ENCODE measurements around the gene LEFTY1.
A peak's percentile ranks its signal among the peaks of the same experiment; 100 is the strongest.
"Not testable (repeated sequence)": the region's sequence is repeated elsewhere in the genome, so short reads cannot be mapped to it uniquely, and the experiment has no call there.

LEFTY1 gene, protein sequence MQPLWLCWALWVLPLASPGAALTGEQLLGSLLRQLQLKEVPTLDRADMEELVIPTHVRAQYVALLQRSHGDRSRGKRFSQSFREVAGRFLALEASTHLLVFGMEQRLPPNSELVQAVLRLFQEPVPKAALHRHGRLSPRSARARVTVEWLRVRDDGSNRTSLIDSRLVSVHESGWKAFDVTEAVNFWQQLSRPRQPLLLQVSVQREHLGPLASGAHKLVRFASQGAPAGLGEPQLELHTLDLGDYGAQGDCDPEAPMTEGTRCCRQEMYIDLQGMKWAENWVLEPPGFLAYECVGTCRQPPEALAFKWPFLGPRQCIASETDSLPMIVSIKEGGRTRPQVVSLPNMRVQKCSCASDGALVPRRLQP

DNA sequence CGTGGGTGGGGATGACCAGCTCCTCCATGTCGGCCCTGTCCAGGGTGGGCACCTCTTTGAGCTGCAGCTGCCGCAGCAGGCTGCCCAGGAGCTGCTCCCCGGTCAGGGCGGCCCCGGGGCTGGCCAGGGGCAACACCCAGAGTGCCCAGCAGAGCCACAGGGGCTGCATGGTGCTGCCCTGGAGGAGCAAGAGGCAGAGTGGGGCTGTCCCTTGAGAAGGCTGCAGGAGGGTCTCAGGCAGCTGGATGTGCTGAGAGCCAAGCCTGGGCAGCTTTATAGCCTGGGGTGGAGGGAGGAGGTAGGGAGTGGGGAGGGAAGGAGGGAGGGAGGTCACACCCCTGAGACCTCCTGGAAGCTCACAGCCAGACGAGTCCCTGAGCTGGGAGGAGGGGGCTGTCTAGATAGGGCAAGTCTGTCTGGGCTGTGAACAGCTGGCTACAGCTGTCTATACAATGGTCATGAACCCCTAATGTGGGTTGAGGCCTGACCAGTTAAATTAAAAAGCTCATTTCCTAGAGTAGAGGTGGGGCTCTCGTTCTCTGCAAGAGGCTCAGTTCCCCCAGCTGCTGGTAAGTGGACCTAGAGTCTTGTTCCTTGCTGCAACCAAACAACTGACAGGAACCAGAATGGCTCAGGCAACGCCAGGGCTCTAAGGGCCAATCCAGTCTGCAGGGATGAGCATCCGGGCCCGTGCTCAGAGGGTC is at the start of gene LEFTY1:
LEFTY1 (minus strand) TSS at position 249 of the 704 bp plus-strand sequence; CDS start at position 169, 80 bp downstream.
- TF ChIP-seq, protein P1, sequence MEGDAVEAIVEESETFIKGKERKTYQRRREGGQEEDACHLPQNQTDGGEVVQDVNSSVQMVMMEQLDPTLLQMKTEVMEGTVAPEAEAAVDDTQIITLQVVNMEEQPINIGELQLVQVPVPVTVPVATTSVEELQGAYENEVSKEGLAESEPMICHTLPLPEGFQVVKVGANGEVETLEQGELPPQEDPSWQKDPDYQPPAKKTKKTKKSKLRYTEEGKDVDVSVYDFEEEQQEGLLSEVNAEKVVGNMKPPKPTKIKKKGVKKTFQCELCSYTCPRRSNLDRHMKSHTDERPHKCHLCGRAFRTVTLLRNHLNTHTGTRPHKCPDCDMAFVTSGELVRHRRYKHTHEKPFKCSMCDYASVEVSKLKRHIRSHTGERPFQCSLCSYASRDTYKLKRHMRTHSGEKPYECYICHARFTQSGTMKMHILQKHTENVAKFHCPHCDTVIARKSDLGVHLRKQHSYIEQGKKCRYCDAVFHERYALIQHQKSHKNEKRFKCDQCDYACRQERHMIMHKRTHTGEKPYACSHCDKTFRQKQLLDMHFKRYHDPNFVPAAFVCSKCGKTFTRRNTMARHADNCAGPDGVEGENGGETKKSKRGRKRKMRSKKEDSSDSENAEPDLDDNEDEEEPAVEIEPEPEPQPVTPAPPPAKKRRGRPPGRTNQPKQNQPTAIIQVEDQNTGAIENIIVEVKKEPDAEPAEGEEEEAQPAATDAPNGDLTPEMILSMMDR (conservative IDR thresholded peaks at IDR 0.05): no peak

DNA sequence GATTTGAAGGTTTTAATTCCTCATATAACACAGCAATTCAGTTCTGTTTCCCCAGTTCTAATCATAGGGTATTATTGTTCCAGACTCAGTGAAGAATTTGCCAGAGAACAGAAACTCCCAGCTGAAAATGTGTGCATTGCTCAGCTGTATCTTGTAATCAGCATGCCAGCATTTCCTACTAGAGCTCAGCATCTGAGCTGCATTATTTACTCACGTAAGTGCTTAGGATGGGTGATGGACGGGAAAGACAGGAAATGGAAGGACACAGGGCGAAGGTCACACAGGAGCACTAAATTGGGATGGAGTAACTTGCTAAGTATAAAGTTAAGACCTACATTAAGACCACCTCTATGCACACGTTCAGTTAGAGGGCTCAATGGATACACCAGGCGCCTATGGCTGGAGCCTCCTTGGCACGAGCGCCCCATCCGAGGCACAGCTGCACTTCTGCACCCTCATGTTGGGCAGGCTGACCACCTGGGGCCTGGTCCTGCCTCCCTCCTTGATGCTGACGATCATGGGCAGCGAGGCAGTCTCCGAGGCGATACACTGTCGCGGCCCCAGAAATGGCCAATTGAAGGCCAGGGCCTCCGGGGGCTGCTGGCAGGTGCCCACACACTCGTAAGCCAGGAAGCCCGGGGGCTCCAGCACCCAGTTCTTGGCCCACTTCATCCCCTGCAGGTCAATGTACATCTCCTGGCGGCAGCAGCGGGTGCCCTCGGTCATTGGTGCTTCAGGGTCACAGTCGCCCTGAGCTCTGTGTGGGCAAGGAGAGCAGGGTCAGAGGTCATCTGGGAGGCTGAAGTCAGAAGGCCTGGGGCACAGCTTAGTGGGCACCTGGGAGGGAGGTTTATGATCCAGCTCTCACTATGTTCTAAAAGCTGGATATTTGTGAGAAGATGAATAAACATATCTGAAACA is 48.4 kb upstream of the LEFTY1 start:
- H3K27ac ChIP-seq: peak overlapping the region; percentile 45
- TF ChIP-seq, protein P1 (conservative IDR thresholded peaks at IDR 0.05): no peak

More for the DNA sequence above, at the start of gene LEFTY1:
- H3K27ac ChIP-seq: no peak within 1 kb of the TSS

DNA sequence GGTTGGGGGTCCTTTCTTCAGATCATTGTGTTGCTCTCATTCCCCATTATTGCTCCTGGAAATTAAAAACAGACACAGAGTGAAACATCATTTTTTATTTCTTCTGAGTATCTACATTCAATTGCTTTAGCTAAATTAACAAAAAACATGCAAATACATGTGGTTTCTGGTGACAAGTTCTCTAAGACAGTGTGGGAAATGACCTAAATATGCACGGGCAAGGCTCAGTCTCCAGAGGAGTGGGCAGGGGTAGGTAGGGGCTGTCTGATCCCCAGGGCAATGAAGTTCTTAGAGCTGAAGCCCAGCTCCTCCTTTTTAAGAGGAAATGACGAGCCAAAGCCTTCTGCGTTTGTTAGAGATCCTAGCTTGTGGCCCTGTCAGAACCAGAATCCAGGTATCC is 47.6 kb upstream of the LEFTY1 start:
- TF ChIP-seq, protein P1 (conservative IDR thresholded peaks at IDR 0.05): no peak
- peak overlapping the region; percentile 45 for H3K27ac ChIP-seq

DNA sequence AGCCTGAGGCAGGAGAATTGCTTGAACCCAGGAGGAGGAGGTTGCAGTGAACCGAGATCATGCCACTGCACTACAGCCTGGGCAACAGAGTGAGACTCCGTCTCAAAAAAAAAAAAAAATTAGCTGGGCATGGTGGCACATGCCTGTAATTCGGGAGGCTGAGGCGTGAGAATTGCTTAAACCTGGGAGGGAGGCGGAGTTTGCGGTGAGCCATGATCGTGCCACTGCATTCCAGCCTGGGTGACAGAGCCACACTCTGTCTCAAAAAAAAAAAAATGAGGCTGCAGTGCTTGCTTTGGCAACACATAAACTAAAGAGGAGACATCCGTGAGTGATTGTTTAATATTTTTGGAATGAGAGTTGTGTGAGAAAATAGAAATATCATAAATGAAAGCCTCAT is 47.1 kb upstream of the LEFTY1 start:
- H3K27ac ChIP-seq: not testable (repeated sequence)

DNA sequence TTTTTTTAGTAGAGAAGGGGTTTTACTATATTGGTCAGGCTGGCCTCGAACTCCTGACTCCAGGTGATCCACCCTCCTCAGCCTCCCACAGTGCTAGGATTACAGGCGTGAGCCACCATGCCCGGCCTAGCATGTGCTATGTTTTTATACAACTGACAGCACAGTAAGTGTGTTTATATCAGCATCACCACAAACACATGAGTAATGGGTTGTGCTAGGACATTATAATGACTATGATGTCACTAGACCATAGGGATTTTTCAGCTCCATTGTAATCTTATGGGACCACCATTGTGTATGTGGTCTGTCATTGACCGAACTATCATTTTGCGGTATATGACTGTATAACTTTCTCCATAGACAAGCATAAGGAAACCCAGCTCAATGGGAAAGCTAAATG is 45.8 kb upstream of the LEFTY1 start:
- TF ChIP-seq, protein P1 (conservative IDR thresholded peaks at IDR 0.05): no peak
- no peak overlapping the region for H3K27ac ChIP-seq

DNA sequence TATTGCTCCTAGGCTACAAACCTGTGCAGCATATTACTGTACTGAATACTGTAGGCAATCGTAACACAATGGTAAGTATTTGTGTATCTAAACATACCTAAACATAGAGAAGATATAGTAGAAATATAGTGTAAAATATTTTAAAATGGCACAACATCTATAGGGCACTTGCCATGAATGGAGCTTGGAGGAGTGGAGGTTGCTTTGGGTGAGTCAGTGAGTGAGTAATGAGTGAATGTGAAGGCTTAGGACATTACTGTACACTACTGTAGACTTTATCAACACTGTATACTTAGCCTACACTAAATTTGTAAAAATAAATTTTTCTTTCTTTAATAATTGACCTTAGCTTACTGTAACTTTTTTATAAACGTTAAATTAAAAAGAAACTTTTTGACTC is 44.1 kb upstream of the LEFTY1 start:
- H3K27ac ChIP-seq: no peak overlapping the region
- TF ChIP-seq, protein P1 (conservative IDR thresholded peaks at IDR 0.05): no peak

DNA sequence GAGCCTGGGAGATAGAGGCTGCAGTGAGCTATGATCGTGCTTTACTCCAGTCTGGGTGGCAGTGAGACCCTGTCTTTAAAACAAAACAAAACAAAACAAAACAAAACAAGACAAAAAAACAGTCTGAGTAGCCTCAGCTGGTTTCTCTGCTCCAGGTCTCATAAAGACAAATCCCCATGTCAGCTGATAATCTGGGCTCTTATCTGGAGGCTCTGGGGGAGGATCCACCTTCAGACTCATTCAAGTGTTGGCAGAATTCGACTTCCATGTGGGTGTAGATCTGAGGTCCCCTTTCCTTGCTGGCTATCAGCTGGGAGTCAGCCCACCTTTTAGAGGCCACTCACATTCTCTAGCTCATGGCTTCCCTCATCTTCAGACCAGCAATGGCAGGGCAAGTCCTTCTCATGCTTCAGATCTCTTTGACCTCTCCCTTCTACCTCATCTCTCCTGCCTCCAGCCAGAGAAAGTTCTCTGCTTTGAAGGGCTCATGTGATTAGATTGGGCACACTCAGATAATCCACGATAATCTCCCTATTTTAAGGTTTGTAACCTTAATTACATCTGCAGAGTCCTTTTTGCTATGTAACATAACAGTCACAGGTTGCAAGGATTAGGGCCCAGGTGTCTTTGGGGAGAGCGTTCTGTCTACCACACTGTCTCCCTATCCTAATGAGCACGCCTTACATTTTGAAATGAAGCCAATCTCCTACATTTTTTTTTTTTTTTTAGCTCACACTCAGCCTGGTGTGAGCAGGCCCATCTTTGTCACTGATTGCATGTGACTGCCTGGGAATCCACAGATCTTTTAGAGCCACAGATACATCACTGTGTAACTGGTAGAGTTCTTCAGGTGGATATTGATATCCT is 42.6 kb upstream of the LEFTY1 start:
- no peak overlapping the region for H3K27ac ChIP-seq
- TF ChIP-seq, protein P1 (conservative IDR thresholded peaks at IDR 0.05): no peak

Measured in VCaP (cell line).